AG09309 (cell line): Measurements from ENCODE around the gene MYD88.

Experiments used
- DNase-seq: peaks from one replicate; pipeline ENCODE4 v3.0.0-alpha.2; 2010; ENCODE audit warnings: low read depth
- H3K4me3 ChIP-seq: 2 replicates; pipeline ENCODE4 v1.5.1; 2011; ENCODE audit warnings: mild to moderate bottlenecking, low read depth, low read length, moderate library complexity; ENCODE audit not compliant: control insufficient read depth
- CTCF ChIP-seq: IDR thresholded peaks from 2 replicates; pipeline ENCODE4 v1.5.1; 2011; ENCODE audit warnings: mild to moderate bottlenecking, low read depth, low read length, inconsistent platforms; ENCODE audit not compliant: insufficient read depth, control insufficient read depth; ENCODE audit errors: missing control alignments

MYD88 gene

GRCh38 chr3:38117163-38117716, 21.2 kb upstream of the MYD88 start:
- no peak overlapping the region for H3K4me3 ChIP-seq
- no peak for DNase-seq
- no peak for TF ChIP-seq CTCF

- no peak for DNase-seq
- peak; percentile 87 for TF ChIP-seq CTCF
- no peak overlapping the region for H3K4me3 ChIP-seq
These were observed 20.6 kb upstream of the MYD88 start for GRCh38 chr3:38117748-38118420.

GRCh38 chr3:38118421-38119247, 19.8 kb upstream of the MYD88 start:
- DNase-seq, result no peak
- TF ChIP-seq CTCF, result no peak
- H3K4me3 ChIP-seq, result no peak overlapping the region

- DNase-seq, result no peak
- no peak for TF ChIP-seq CTCF
- no peak overlapping the region for H3K4me3 ChIP-seq
These were observed 19.3 kb upstream of the MYD88 start for GRCh38 chr3:38119248-38119544.

GRCh38 chr3:38119821-38120692, 18.4 kb upstream of the MYD88 start:
- H3K4me3 ChIP-seq, result no peak overlapping the region
- DNase-seq, result no peak
- no peak for TF ChIP-seq CTCF

GRCh38 chr3:38120693-38121450, 17.6 kb upstream of the MYD88 start:
- TF ChIP-seq CTCF, result no peak
- no peak overlapping the region for H3K4me3 ChIP-seq
- DNase-seq, result no peak
